ENCODE data around the gene FGFBP3.

Gene FGFBP3

DNA sequence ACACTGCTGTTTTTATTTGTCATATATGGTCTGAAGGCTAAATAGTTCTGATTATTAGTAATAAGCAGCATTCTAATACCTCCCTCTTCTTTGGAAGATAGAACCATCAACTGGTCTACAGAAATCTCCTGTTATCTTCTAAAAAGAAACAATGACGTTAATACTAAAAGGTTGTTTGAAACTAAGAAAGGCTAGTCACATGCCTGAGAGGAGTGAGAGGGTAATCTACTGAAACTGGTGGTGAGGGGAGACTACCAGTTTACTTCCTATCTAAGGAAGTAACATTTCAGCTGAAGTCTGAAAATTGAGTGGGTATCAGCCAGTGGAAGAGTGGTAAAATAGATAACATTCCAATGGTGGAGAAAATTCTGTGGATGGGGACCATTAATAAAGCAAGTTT is 48.4 kb downstream of the FGFBP3 start:
- H3K4me1 ChIP-seq (ENCODE audit: control insufficient read depth in 1 of 2, insufficient read depth in 2 of 2, low read length in 2 of 2), result no peaks in the 10 kb centered on the region
- H3K27me3 ChIP-seq (ENCODE audit: control insufficient read depth in 1 of 2, insufficient read depth in 2 of 2, low read length in 2 of 2), result no peaks in the 10 kb centered on the region
- no peak overlapping the region for H3K27ac ChIP-seq (ENCODE audit: low read depth, low read length)
- H3K9me3 ChIP-seq (ENCODE audit: control insufficient read depth in 1 of 2, low read length in 2 of 2), result no peaks in the 10 kb centered on the region
- H3K36me3 ChIP-seq (ENCODE audit: control insufficient read depth in 1 of 2, insufficient read depth in 2 of 2, low read length in 2 of 2), result peaks cover 33 to 76% of the 10 kb centered on the region in 2 donors
- H3K9ac ChIP-seq (ENCODE audit: low read depth in 1 of 2, low read length in 2 of 2), result no peak overlapping the region
- no peak overlapping the region for H3K4me3 ChIP-seq (ENCODE audit: low read depth in 1 of 2, low read length in 2 of 2)

DNA sequence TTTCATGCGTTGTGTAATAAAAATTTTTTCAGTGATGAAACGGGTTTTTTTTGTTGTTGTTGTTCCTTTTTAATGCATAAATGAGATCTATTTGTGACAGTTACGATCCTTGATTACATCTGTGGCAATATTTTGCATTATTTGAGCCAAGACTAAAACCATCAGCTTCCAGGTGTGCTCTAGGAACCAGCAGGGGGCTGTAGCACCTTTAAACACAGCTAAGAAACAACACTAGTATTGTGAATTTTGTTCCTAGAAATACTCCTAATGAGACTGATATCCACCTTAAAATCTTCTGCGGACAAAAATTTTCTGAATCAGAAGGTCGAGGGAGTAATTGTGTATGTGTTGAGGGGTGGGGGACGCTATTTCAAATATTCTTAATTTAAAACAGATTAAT is 52.6 kb downstream of the FGFBP3 start:
- Histone ChIP-seq H3K27ac (ENCODE audit: low read depth, low read length) (no peak overlapping the region), H3K4me3 (ENCODE audit: low read depth in 1 of 2, low read length in 2 of 2) (no peak overlapping the region), H3K4me1 (ENCODE audit: control insufficient read depth in 1 of 2, insufficient read depth in 2 of 2, low read length in 2 of 2) (no peaks in the 10 kb centered on the region), H3K9me3 (ENCODE audit: control insufficient read depth in 1 of 2, low read length in 2 of 2) (no peaks in the 10 kb centered on the region), H3K36me3 (ENCODE audit: control insufficient read depth in 1 of 2, insufficient read depth in 2 of 2, low read length in 2 of 2) (peaks cover 28 to 73% of the 10 kb centered on the region in 2 donors), H3K9ac (ENCODE audit: low read depth in 1 of 2, low read length in 2 of 2) (no peak overlapping the region), H3K27me3 (ENCODE audit: control insufficient read depth in 1 of 2, insufficient read depth in 2 of 2, low read length in 2 of 2) (no peaks in the 10 kb centered on the region)

All from duodenal mucosa (tissue), 2 donors.